Measurements from ENCODE around the gene TGM3. TPM values are rescaled to one million over a fixed set of nuclear protein-coding genes. Genes with fewer than 3 reads are reported as not detected.

The TGM3 gene
- total and polyA plus RNA-seq, 10 of the 15 experiments (the other 5 are each of a cell fraction or from before 2014, with no cell fraction given) = not detected

GRCh38 chr20:2349801-2350200 is 54.0 kb downstream of the TGM3 start:
- no TSS peak for BruUV-seq (replicated peaks)
- FAIRE-seq (no peak), DNase-seq (ENCODE audit: low read depth, low spot score) (no peak), ATAC-seq (no peak)
- Histone ChIP-seq H4K20me1 (ENCODE audit: control insufficient read depth, insufficient read depth) (no peaks in the 10 kb centered on the region), H3K27ac (ENCODE audit: control insufficient read depth, insufficient read depth) (no peak overlapping the region), H3K4me3 (no peak overlapping the region), H3K79me2 (ENCODE audit: control insufficient read depth, insufficient read depth, low read length) (no peaks in the 10 kb centered on the region), H3K4me2 (ENCODE audit: control insufficient read depth, insufficient read depth) (no peak overlapping the region), H3K27me3 (replicated peaks in 1 of 2; ENCODE audit: control insufficient read depth in 2 of 2, insufficient read depth in 2 of 2, low read length in 1 of 2) (peaks cover 0 to 2% of the 10 kb centered on the region in 2 experiments; a peak in 2 of 4 replicates), H3K9ac (ENCODE audit: control insufficient read depth, insufficient read depth, low read length) (no peak overlapping the region), H3K36me3 (ENCODE audit: control insufficient read depth in 2 of 2, insufficient read depth in 2 of 2, low read length in 1 of 2) (no peaks in the 10 kb centered on the region), H3K9me3 (replicated peaks; ENCODE audit: control insufficient read depth, insufficient read depth, low read length) (no peaks in the 10 kb centered on the region; the same call in 2 of the 3 replicates), H2AFZ (ENCODE audit: control insufficient read depth, low read depth, low read length) (no peak overlapping the region), H3K4me1 (ENCODE audit: control insufficient read depth, insufficient read depth, low read length) (no peaks in the 10 kb centered on the region)
- in situ Hi-C loops (cut with MboI) (no loop called here), intact Hi-C loops (cut with micrococcal nuclease; ENCODE audit: unreplicated experiment) (loop anchor here (5.0 kb wide), 1 partner anchor 142 kb away; no protein-coding TSS in a partner anchor)
- no peak for TF ChIP-seq RFX5 (IDR thresholded peaks at IDR 0.05; ENCODE audit: low read depth, low read length)
- TF ChIP-seq HDGF (IDR thresholded peaks at IDR 0.05) = no peak
- TF ChIP-seq CBX3 (IDR thresholded peaks at IDR 0.05; ENCODE audit: borderline replicate concordance, low read depth) = no peak
- no peak for TF ChIP-seq CBFB (IDR thresholded peaks at IDR 0.05; ENCODE audit: low read depth)
- TF ChIP-seq CUX1 (IDR thresholded peaks at IDR 0.05; ENCODE audit: insufficient replicate concordance, low read depth, low read length) = no peak
- no peak for TF ChIP-seq ASH2L (IDR thresholded peaks at IDR 0.05; ENCODE audit: borderline replicate concordance, low read depth)
- no peak for TF ChIP-seq ZBTB33 (IDR thresholded peaks at IDR 0.05)
- CTCF ChIA-PET = interaction anchor here (1.6 to 3.6 kb wide), 4 partner anchors 30 to 142 kb away, joined by 3 to 21 read pairs (median 9); no protein-coding TSS in a partner anchor
- 6% methylated on average over 4 of the region's 4 CpGs for WGBS (ENCODE audit: insufficient coverage, insufficient replicate concordance, low lambda C conversion rate, missing lambda C conversion rate)
- RAD21 ChIA-PET (ENCODE audit: unreplicated experiment) = no interaction called here
- POLR2A ChIA-PET = interaction anchor here (0.5 kb wide), 1 partner anchor 108 kb away, joined by 4 read pairs; no protein-coding TSS in a partner anchor
- SMC1A ChIA-PET (ENCODE audit: uncharacterized antibody, unreplicated experiment) = interaction anchor here (0.9 to 1.3 kb wide), 2 partner anchors 106 to 142 kb away, joined by 3 read pairs; no protein-coding TSS in a partner anchor

Data from GM12878 (cell line).